NCI-H774 (cell line): ENCODE results near the gene NIPAL4.

ENCODE experiments used
- DNase-seq: peaks from one replicate; lab custom pipeline; 2025; lab: John Stamatoyannopoulos, UW

Gene NIPAL4

DNA sequence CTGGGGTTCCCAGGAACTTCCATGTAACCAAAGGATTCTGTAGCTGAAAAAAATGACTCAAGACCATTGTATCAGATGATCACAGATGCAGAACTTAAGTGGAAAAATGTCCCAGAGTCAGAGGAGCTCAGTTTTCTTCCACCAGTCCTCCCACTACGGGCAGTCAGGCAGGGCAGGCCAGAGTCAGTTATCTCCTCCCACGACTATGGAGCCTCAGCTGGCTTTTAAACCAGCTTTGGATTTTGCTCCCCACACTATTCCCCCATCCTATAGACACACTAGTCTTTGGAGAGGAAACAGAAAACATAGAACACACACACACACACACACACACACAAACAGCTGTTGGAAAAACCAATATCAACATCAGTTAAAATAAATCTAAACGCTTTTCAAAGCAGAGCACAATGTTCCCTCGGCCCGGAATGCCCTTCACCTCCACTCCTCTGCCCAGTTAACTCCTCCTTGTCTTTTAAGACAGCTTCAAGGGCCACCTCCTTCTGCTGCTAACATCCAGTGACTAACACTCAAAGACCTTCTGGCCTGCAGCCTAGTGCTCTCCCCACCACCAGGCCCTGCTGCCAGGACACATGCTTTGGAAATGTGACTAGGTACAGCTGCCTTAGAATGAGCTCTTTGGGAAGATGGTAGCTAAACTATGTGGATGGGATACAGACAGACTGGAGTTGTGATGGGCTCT is 56.8 kb downstream of the NIPAL4 start:
- no peak for DNase-seq

GRCh38 chr5:157518963-157519362 is 59.0 kb downstream of the NIPAL4 start:
- no peak for DNase-seq

DNA sequence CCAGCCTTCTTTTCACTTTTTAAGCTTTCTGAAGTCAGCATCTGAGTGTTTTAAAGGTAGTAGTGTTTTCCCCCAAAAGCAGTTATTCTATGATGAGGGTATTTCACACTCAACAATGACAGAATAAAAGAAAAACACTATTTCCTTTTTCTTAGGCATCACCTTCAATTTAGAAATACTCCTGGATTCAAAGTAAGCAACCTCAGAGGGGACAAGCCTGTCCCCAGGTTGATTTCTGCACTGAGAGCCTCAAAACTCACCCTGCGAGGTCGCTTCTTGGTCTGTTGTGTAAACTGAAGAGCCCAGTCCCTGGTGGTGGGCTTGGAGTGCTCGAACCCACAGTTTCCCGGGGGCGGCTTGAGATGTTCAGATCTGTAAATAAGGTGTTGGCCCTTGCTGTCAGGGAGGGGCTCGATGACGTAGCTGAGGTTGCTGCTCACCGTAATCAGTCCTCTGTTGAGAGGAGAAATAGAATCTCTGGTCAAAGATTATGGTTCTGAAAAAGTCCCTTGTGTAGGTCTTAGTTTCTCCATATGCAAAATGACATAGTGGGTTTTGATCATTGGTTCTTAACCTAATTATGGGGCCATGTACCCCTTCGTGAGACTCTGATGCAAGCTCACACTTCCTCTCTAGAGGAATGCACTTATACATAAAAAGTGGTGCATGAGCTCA is 59.7 kb downstream of the NIPAL4 start:
- no peak for DNase-seq

- no peak for DNase-seq
Observed at GRCh38 chr5:157520911-157521703, 61.1 kb downstream of the NIPAL4 start.

- DNase-seq: no peak
Observed at GRCh38 chr5:157521704-157522029, 61.7 kb downstream of the NIPAL4 start.

DNA sequence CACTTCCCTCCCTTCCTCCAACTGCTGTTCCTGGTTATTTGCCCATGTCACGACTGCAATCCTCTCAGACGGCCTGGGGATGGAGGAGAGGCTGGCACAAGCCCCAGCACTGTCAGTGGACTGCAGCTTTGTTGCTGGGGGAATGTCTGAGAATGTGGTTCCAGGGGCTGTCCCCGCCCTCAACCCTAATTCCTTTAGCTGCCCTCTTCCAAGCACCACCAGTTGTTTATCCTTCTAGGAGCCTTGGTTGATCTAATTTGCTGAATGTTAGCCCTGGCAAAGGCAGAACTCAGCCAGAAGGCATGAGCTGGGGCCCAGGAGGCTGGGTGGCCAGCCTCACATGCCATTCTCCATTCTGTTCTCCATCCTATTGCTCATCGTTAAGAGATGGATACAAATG is 64.0 kb downstream of the NIPAL4 start:
- no peak for DNase-seq
